Measurements from ENCODE around the gene TRIM29. TPM values are rescaled to one million over a fixed set of nuclear protein-coding genes. Genes with fewer than 3 reads are reported as not detected.

The TRIM29 gene
- total and polyA plus RNA-seq, 9 of the 15 experiments (the other 6 are each of a cell fraction or from before 2014, with no cell fraction given), result 0.08 to 1.4 (median 0.42) TPM; not detected in 2

DNA sequence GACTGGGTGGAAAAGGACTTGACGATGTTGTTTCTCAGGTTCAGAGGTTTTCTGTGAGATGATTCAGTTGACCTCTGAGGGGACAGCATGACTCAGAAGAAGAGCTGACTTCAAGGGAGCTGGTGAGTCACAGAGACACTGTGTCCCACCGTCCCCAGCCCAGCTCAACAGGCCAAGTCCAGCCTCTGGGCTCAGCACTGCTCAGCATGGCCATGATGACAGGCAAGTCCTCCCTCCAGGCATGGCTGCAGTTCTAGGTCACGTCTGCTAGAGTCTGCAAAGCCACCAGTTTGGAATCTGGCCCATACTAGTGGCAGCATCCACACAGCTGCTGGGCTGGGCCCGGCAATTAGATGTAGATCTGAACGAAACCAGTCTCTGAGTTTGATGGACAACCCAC is 12.9 kb downstream of the TRIM29 start (continued):
- TF ChIP-seq, protein P1, sequence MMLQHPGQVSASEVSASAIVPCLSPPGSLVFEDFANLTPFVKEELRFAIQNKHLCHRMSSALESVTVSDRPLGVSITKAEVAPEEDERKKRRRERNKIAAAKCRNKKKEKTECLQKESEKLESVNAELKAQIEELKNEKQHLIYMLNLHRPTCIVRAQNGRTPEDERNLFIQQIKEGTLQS (IDR thresholded peaks at IDR 0.05), result peak; percentile 83
- TF ChIP-seq, protein P1 (CRISPR knock-in tag; conservative IDR thresholded peaks at IDR 0.05), result no peak
- TF ChIP-seq CBX1 (IDR thresholded peaks at IDR 0.05; ENCODE audit: low read depth), result no peak
- no peak for TF ChIP-seq NR4A1 (CRISPR knock-in tag; IDR thresholded peaks at IDR 0.05)
- no peak for TF ChIP-seq NR4A1 (tag; IDR thresholded peaks at IDR 0.05)
- TF ChIP-seq, protein P2, sequence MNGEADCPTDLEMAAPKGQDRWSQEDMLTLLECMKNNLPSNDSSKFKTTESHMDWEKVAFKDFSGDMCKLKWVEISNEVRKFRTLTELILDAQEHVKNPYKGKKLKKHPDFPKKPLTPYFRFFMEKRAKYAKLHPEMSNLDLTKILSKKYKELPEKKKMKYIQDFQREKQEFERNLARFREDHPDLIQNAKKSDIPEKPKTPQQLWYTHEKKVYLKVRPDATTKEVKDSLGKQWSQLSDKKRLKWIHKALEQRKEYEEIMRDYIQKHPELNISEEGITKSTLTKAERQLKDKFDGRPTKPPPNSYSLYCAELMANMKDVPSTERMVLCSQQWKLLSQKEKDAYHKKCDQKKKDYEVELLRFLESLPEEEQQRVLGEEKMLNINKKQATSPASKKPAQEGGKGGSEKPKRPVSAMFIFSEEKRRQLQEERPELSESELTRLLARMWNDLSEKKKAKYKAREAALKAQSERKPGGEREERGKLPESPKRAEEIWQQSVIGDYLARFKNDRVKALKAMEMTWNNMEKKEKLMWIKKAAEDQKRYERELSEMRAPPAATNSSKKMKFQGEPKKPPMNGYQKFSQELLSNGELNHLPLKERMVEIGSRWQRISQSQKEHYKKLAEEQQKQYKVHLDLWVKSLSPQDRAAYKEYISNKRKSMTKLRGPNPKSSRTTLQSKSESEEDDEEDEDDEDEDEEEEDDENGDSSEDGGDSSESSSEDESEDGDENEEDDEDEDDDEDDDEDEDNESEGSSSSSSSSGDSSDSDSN (IDR thresholded peaks at IDR 0.05; ENCODE audit: borderline replicate concordance in 1 of 2, low read depth in 2 of 2, low read length in 2 of 2), result 0 out of 4 replicates have a peak, but pooled peaks of 1 of the 2 experiments have one; percentile 32
- TF ChIP-seq ESRRB (CRISPR knock-in tag; IDR thresholded peaks at IDR 0.05; ENCODE audit: borderline replicate concordance), result no peak
- TF ChIP-seq HSF4 (CRISPR knock-in tag; IDR thresholded peaks at IDR 0.05; ENCODE audit: borderline replicate concordance), result no peak
- no peak for TF ChIP-seq ZNF717 (CRISPR knock-in tag; IDR thresholded peaks at IDR 0.05)
- TF ChIP-seq PHF8 (IDR thresholded peaks at IDR 0.05; ENCODE audit: borderline replicate concordance, low read length), result no peak
- TF ChIP-seq CEBPB (tag; IDR thresholded peaks at IDR 0.05), result no peak
- no peak for TF ChIP-seq MED1 (CRISPR knock-in tag; IDR thresholded peaks at IDR 0.05; ENCODE audit: borderline replicate concordance)
- no peak for TF ChIP-seq CBFB (CRISPR knock-in tag; IDR thresholded peaks at IDR 0.05)
- TF ChIP-seq HDGF (IDR thresholded peaks at IDR 0.05), result no peak
- TF ChIP-seq, protein P3, sequence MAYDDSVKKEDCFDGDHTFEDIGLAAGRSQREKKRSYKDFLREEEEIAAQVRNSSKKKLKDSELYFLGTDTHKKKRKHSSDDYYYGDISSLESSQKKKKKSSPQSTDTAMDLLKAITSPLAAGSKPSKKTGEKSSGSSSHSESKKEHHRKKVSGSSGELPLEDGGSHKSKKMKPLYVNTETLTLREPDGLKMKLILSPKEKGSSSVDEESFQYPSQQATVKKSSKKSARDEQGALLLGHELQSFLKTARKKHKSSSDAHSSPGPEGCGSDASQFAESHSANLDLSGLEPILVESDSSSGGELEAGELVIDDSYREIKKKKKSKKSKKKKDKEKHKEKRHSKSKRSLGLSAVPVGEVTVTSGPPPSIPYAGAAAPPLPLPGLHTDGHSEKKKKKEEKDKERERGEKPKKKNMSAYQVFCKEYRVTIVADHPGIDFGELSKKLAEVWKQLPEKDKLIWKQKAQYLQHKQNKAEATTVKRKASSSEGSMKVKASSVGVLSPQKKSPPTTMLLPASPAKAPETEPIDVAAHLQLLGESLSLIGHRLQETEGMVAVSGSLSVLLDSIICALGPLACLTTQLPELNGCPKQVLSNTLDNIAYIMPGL (CRISPR knock-in tag; IDR thresholded peaks at IDR 0.05), result no peak
- no peak for TF ChIP-seq ZNF324 (CRISPR knock-in tag; IDR thresholded peaks at IDR 0.05)
- TF ChIP-seq ZNF316 (IDR thresholded peaks at IDR 0.05), result no peak
- no peak for TF ChIP-seq ZNF311 (CRISPR knock-in tag; IDR thresholded peaks at IDR 0.05)
- TF ChIP-seq NR1H2 (CRISPR knock-in tag; IDR thresholded peaks at IDR 0.05), result no peak
- no peak for TF ChIP-seq ILK (tag; IDR thresholded peaks at IDR 0.05; ENCODE audit: borderline replicate concordance, low read depth)
- TF ChIP-seq ZNF41 (CRISPR knock-in tag; conservative IDR thresholded peaks at IDR 0.05), result no peak
- TF ChIP-seq, protein P4, sequence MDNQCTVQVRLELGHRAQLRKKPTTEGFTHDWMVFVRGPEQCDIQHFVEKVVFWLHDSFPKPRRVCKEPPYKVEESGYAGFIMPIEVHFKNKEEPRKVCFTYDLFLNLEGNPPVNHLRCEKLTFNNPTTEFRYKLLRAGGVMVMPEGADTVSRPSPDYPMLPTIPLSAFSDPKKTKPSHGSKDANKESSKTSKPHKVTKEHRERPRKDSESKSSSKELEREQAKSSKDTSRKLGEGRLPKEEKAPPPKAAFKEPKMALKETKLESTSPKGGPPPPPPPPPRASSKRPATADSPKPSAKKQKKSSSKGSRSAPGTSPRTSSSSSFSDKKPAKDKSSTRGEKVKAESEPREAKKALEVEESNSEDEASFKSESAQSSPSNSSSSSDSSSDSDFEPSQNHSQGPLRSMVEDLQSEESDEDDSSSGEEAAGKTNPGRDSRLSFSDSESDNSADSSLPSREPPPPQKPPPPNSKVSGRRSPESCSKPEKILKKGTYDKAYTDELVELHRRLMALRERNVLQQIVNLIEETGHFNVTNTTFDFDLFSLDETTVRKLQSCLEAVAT (IDR thresholded peaks at IDR 0.05), result no peak
- no peak for TF ChIP-seq ZNF384 (IDR thresholded peaks at IDR 0.05; ENCODE audit: low read depth, low read length)
- no peak for TF ChIP-seq ZNF584 (CRISPR knock-in tag; IDR thresholded peaks at IDR 0.05; ENCODE audit: low read depth)
- no peak for TF ChIP-seq SMARCA5 (IDR thresholded peaks at IDR 0.05)
- no peak for TF ChIP-seq IRF2 (CRISPR knock-in tag; IDR thresholded peaks at IDR 0.05)
